ENCODE measurements around the gene PPP2R2D.
"Not testable (repeated sequence)": the region's sequence is repeated elsewhere in the genome, so short reads cannot be mapped to it uniquely, and the experiment has no call there.

Gene PPP2R2D

DNA sequence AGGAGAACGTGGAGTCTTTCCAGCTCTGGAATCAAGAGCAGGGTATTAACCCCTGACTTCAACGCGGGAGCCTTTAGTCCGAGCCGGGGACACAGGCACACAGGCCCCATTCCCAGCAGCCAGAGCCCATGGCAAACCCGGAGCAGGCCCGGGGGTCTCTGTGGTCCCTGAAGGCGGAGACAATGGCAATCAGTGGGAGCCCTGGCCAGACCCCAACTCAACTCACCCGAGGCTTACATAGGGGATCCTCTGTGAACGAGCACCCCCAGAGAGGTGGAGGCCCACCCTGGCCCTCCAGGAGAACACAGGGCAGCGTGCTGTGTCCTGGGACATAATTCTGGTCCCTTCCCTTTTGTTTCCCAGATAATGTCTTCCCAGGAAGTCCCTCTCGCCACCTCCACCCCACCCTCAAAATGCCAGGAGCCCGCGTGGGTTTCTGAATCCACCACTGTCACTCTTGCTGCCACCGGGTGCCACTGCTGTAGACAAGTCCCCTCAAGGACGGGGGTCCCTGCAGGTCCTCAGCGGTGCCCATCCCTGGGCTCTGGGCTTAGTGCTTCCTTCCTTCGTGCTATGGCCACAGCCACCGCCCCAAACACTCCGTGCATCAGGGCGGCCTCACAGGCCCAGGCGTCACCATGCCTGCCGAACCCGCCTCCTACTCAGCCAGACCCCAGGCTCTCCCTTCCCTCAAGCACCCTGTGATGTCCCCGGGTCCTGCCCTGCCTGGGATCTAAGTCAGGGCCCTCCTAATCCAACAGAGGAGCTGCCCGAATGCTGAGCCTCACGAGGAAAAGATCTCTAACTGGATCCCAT, 28.6 kb upstream of the PPP2R2D start:
- Histone ChIP-seq H2AFZ (ENCODE audit: low read depth, low read length) (no peak overlapping the region), H3K4me1 (ENCODE audit: insufficient read depth, low read length) (peaks cover 2% of the 10 kb centered on the region), H3K9me3 (ENCODE audit: low read length) (peaks cover 2% of the 10 kb centered on the region), H3K27me3 (ENCODE audit: insufficient read depth, low read length) (peaks cover 13% of the 10 kb centered on the region), H3K36me3 (ENCODE audit: insufficient read depth, low read length) (no peaks in the 10 kb centered on the region), H3K4me3 (ENCODE audit: low read length) (no peak overlapping the region)

DNA sequence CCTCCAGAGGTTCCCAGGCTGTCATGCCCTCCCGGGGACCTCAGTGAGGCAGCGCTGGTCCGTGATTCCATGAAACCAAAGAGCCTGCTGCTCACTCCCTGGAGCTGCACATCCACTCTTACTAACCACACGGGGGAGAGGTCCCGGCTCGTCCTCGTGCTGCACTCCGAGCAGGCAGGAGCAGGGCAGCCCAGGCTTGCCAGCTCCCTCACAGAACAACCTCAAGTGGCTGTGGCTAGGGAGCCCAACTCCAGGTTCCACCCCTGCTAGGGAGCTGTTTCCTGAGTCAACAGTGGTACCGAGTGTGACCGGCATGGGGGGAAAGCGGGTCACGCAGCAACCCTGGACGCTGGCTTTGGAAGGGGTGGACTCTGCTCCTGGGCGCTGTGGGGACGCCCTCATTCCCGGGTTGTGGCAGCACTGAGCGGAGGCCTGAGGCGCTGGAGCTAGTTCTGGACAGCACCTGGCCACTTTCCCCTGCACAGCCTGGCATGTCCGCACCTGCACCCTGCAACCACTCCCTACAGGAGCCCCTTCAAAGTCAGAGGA, 27.9 kb upstream of the PPP2R2D start:
- Histone ChIP-seq H3K4me1 (ENCODE audit: insufficient read depth, low read length) (peaks cover 2% of the 10 kb centered on the region), H2AFZ (ENCODE audit: low read depth, low read length) (no peak overlapping the region), H3K9me3 (ENCODE audit: low read length) (peaks cover 2% of the 10 kb centered on the region), H3K4me3 (ENCODE audit: low read length) (no peak overlapping the region), H3K36me3 (ENCODE audit: insufficient read depth, low read length) (no peaks in the 10 kb centered on the region), H3K27me3 (ENCODE audit: insufficient read depth, low read length) (peaks cover 9% of the 10 kb centered on the region)

DNA sequence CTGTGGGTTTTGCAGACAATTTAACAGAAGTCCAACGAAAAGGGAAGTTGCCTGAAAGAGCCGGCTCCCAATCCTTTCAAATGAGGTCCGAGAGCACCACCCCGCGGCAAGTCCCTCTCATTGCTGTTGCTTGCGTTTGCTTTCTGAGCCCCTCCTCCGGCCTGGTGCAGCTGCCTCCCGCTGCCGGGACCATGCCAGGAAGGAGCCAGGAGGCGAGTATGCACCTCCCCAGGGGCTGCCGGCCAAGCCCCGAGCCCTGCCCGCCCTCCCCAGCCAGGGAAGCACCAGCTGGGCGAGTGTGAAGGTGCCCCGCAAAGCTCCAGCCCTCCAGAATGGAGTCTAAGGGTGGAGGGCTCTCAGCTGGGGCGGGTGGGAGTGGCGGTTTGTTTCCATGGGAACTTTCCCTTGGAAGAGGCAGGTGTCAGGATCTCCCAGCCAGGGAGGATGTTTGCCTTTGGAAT, 25.8 kb upstream of the PPP2R2D start:
- Histone ChIP-seq H3K4me3 (ENCODE audit: low read length) (no peak overlapping the region), H3K4me1 (ENCODE audit: insufficient read depth, low read length) (peaks cover 2% of the 10 kb centered on the region), H3K36me3 (ENCODE audit: insufficient read depth, low read length) (no peaks in the 10 kb centered on the region), H3K9me3 (ENCODE audit: low read length) (no peaks in the 10 kb centered on the region), H2AFZ (ENCODE audit: low read depth, low read length) (no peak overlapping the region), H3K27me3 (ENCODE audit: insufficient read depth, low read length) (peaks cover 9% of the 10 kb centered on the region)

DNA sequence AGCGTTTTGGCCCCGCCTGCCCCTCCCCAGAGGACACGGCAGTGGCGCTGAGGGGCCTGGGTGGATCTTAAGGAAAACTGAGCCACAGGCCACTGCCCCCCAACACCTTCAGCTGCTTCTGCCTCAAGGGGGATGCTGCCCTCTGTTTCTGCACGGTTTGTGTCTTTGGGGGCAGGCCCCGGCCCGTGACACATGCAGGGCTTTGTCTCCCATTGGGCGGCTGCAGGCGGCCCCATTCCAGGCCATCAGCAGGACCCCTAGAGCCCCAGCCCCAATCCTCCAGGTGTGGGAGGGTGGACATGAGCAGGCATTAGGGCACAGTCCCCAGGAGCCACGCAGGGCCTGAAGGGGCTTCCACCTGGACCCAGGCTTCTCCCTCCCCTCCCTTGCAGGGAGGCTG, 25.3 kb upstream of the PPP2R2D start:
- H3K36me3 ChIP-seq (ENCODE audit: insufficient read depth, low read length): no peaks in the 10 kb centered on the region
- H3K27me3 ChIP-seq (ENCODE audit: insufficient read depth, low read length): peaks cover 10% of the 10 kb centered on the region
- no peaks in the 10 kb centered on the region for H3K9me3 ChIP-seq (ENCODE audit: low read length)
- peaks cover 2% of the 10 kb centered on the region for H3K4me1 ChIP-seq (ENCODE audit: insufficient read depth, low read length)
- H2AFZ ChIP-seq (ENCODE audit: low read depth, low read length): no peak overlapping the region
- H3K4me3 ChIP-seq (ENCODE audit: low read length): no peak overlapping the region

DNA sequence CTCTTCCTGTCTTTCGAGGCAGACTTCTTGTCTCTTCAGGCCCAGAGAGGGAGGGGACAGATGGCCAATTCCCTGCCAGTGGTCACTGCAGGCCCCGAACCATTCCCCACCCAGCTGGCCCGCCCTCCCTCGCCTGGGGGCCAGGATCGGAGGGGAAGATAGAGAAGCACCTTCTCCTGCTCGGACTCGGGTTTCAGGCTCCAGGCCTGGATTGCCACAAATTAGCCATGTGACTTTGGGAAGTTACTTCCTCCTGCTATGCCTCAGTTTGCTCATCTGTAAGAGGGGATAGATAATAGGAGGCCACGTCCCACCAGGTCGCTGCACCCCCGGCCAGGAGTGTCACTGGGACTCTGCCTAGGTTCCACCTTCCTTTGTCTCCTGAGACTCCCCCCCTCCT, 24.8 kb upstream of the PPP2R2D start:
- H2AFZ ChIP-seq (ENCODE audit: low read depth, low read length): no peak overlapping the region
- peaks cover 2% of the 10 kb centered on the region for H3K4me1 ChIP-seq (ENCODE audit: insufficient read depth, low read length)
- no peaks in the 10 kb centered on the region for H3K9me3 ChIP-seq (ENCODE audit: low read length)
- no peaks in the 10 kb centered on the region for H3K36me3 ChIP-seq (ENCODE audit: insufficient read depth, low read length)
- peaks cover 13% of the 10 kb centered on the region for H3K27me3 ChIP-seq (ENCODE audit: insufficient read depth, low read length)
- no peak overlapping the region for H3K4me3 ChIP-seq (ENCODE audit: low read length)

DNA sequence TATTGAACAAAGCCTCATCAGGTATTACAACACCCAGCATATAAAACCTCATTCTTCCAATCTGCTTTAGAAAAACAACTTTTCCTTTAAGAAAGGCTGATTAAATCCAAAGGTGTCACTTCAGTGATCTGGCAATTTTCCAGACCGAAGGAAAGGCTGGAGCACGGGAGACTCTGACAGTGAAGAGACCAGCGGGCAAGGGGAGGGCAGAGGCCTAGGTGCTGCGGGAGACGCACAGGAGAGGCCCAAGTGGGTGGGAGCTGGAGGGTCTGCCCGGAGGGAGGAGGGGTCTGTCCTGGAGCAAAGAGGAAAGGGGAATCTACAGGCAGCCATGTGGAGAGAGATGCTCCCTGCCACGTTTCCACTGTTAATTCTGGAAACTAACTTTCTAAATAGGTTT, 24.3 kb upstream of the PPP2R2D start:
- Histone ChIP-seq H3K4me1 (ENCODE audit: insufficient read depth, low read length) (peaks cover 2% of the 10 kb centered on the region), H2AFZ (ENCODE audit: low read depth, low read length) (no peak overlapping the region), H3K36me3 (ENCODE audit: insufficient read depth, low read length) (no peaks in the 10 kb centered on the region), H3K9me3 (ENCODE audit: low read length) (peaks cover 2% of the 10 kb centered on the region), H3K4me3 (ENCODE audit: low read length) (no peak overlapping the region), H3K27me3 (ENCODE audit: insufficient read depth, low read length) (peaks cover 11% of the 10 kb centered on the region)

DNA sequence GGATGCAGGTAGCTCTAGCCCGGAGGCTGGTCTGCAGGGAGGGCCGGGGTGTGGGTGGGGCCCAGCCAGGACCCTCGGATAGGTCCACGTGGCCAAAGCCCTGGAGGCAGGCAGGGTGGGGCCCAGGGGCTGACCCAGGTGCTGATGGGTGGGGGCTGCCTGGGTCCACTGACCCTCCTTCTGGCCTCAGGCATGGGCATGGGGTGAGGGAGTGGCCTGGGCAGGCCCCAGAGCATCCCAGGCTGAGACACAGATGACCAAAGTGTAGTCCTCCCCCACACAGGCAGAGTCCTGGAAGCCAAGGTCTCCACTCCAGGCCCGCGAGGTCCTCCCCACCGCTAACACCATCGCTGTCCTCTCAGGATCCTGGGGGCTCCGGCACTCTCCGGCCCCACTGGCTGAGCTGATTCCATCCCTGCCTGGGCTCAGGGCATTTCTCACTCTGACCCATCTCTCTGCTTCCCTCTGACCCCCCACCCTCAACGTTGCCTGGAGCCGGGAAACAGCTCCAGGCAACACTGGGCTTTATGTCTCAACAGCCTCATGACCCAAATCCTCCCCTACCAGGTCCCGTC, 20.7 kb upstream of the PPP2R2D start:
- H3K9me3 ChIP-seq (ENCODE audit: low read length): peaks cover 9% of the 10 kb centered on the region
- no peak overlapping the region for H2AFZ ChIP-seq (ENCODE audit: low read depth, low read length)

DNA sequence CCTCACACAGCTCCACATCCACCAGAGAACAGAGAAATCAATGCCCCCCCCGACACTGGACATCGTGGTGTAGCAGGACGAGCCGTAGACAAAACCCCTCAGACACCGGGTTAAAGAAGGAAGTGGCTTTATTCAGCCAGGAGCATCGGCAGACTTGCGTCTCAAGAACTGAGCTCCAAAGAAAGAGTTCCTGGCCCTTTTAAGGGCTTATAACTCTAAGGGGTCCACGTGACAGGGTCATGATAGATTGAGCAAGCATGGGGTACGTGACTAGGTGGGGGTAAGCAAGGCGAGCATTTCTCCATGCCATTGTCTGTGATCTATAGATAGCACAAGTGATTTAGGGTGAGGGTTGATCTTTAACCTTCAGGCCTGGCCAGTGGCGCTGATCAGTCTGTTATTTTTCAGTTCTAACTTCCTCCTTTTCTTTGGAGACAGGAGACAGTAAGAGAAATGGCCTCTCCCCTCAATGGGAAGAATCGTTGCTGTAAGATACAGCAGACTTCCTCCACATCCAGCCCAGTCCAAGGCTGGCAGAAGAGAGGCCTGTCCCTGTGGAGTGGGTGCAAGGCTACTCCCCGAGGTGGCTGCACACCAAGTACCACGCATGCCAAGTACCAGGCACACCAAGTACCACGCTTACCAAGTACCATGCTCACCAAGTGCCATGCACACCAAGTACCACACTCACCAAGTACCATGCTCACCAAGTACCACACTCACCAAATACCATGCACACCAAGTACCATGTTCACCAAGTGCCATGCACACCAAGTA, 19.5 kb upstream of the PPP2R2D start:
- Histone ChIP-seq H3K36me3 (ENCODE audit: insufficient read depth, low read length) (no peaks in the 10 kb centered on the region), H2AFZ (ENCODE audit: low read depth, low read length) (no peak overlapping the region), H3K9me3 (ENCODE audit: low read length) (peaks cover 9% of the 10 kb centered on the region), H3K4me3 (ENCODE audit: low read length) (no peak overlapping the region), H3K4me1 (ENCODE audit: insufficient read depth, low read length) (peaks cover 7% of the 10 kb centered on the region), H3K27me3 (ENCODE audit: insufficient read depth, low read length) (peaks cover 6% of the 10 kb centered on the region)

More for the DNA sequence above, 20.7 kb upstream of the PPP2R2D start:
- Histone ChIP-seq H3K4me3 (ENCODE audit: low read length) (no peak overlapping the region), H3K27me3 (ENCODE audit: insufficient read depth, low read length) (peaks cover 6% of the 10 kb centered on the region), H3K36me3 (ENCODE audit: insufficient read depth, low read length) (no peaks in the 10 kb centered on the region), H3K4me1 (ENCODE audit: insufficient read depth, low read length) (no peaks in the 10 kb centered on the region)

DNA sequence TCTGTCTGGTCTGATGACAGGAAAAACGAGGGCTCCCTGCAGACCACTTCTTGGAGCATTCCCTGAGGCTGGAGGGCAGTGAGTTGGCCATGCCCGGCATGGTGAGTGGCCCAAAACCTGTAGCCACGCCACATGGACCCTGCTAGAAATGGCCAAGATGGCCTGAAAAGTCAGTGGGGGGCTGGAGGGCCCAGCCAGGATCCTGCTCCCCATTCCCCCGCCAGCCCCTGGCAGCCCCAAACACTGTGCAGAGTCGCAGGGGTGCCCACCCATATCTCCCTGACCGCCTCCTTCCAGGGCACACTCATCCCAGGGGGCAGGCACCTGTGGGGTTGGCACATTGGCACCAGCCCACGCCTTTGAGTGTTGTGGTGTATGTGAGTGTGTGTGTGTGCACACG, 18.7 kb upstream of the PPP2R2D start:
- Histone ChIP-seq H3K27me3 (ENCODE audit: insufficient read depth, low read length) (peaks cover 4% of the 10 kb centered on the region), H2AFZ (ENCODE audit: low read depth, low read length) (no peak overlapping the region), H3K36me3 (ENCODE audit: insufficient read depth, low read length) (no peaks in the 10 kb centered on the region), H3K4me3 (ENCODE audit: low read length) (no peak overlapping the region), H3K4me1 (ENCODE audit: insufficient read depth, low read length) (peaks cover 10% of the 10 kb centered on the region), H3K9me3 (ENCODE audit: low read length) (peaks cover 9% of the 10 kb centered on the region)

DNA sequence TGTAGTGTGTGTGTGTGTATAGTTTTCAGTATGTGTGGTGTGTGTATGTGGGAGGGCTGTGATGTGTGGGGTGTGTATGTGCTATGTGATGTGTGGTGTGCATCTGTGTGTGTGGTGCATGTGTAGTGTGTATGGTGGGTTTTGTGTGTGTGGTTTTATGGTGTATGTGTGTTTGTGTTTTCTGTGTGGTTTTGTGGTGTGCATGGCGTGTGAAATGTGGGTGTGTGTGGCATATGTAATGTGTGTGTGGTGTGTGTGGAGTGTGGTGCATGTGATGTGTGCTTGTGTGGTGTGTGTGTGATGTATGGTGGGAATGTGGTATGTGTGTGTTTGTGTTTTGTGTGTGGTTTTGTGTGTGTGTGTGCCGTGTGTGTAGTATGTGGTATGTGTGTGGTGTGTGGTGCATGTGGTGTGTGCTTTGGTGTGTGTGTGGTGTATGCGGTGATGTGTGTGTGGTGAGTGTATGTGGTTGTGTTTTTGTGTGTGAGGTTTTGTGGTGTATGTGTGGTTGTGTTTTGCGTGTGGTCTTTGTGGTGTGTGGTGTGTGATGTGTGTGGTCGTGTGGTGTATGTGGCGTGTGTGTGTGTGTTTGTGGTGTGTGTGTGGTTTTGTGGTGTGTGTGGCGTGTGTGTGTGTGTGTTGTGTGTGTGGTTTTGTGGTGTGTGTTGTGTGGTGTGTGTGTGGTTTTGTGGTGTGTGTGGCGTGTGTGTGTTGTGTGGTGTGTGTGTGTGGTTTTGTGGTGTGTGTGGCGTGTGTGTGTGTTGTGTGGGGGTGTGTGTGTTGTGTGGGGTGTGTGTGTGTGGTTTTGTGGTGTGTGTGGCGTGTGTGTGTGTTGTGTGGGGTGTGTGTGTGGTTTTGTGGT, 18.0 kb upstream of the PPP2R2D start:
- peaks cover 9% of the 10 kb centered on the region for H3K9me3 ChIP-seq (ENCODE audit: low read length)
- H3K4me1 ChIP-seq (ENCODE audit: insufficient read depth, low read length): peaks cover 10% of the 10 kb centered on the region
- H3K4me3 ChIP-seq (ENCODE audit: low read length): no peak overlapping the region
- H3K27me3 ChIP-seq (ENCODE audit: insufficient read depth, low read length): peaks cover 4% of the 10 kb centered on the region
- no peak overlapping the region for H2AFZ ChIP-seq (ENCODE audit: low read depth, low read length)
- no peaks in the 10 kb centered on the region for H3K36me3 ChIP-seq (ENCODE audit: insufficient read depth, low read length)

DNA sequence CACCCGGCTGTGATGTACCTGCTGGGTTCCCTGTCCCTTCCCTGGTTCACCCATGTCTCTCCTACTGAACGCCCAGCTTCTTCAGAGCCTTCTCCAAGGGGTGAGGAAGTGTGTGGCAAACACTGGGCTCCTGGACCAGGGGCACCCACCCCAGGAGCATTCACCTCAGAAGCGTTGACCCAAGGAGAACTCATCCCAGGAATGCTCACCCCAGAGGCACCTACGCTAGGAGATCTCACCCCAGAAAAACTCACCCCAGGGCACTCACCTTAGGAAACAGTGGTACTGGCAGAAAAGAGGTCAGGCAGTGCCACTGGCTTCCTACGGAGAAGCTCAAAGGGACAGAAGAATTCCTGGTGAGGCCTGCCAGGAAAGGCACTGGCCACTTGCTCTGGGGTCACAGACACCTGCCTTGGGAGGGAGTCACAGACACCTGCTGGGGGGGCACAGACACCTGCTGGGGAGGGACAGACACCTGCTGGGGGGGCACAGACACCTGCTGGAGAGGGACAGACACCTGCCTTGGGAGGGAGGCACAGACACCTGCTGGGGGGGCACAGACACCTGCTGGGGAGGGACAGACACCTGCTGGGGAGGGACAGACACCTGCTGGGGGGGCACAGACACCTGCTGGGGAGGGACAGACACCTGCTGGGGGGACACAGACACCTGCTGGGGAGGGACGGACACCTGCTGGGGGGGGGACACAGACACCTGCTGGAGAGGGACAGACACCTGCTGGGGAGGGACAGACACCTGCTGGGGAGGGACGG, 17.0 kb upstream of the PPP2R2D start:
- H3K4me1 ChIP-seq (ENCODE audit: insufficient read depth, low read length); H3K4me3 ChIP-seq (ENCODE audit: low read length); H3K9me3 ChIP-seq (ENCODE audit: low read length); H3K27me3 ChIP-seq (ENCODE audit: insufficient read depth, low read length); H3K36me3 ChIP-seq (ENCODE audit: insufficient read depth, low read length); H2AFZ ChIP-seq (ENCODE audit: low read depth, low read length): not testable (repeated sequence)

Measured in neuron (in vitro differentiated cells).